Measurements from ENCODE around the gene FOXM1.

The FOXM1 gene

DNA sequence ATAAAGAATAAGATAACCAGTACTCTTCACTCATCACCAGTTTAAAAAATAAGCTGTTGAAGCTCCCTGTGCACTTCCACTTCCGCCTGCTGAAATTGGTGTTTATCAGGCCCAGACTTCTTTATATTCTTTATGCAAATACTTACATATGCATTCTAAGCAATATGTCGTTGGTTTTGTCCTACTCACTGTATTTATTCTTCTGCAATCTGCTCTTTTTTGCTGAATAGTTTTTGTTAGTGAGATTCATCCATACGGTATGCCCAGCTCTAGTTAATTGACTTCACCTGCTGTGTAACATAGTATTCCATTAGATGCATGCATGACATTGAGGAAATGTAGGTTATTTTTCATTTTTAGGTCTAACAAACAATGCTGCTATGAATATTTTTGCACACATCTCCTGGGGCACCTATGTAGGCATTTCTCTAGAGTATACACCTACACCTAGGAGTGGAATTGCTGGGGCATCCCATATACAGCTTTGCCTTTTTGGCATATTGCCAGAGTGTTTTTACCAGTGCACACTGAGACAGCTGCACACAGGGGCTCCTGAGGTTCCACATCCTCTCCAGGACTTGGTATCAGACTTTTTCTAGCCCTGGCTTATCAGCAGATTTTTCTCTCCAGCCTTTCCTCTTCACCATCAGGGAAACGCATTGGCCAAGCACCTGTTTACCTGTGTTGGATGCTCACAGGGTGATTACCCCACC, 41.1 kb downstream of the FOXM1 start:
- Histone ChIP-seq H3K4me2 (peak overlapping the region in 2 of 11 experiments; percentile 64 to 68; a peak in 4 of 22 replicates), H3K27me3 (no peaks in the 10 kb centered on the region), H3K4me1 (peaks cover 0 to 39% (median 0%) of the 10 kb centered on the region in 10 experiments; a peak in 6 of 20 replicates), H3K36me3 (peaks cover 2 to 58% (median 13%) of the 10 kb centered on the region in 11 experiments; a peak in 16 of 22 replicates), H3K4me3 (no peak overlapping the region), H3K27ac (no peak overlapping the region), H3K9me3 (replicated peaks in 1 of 11) (no peaks in the 10 kb centered on the region), H3K9ac (no peak overlapping the region), H4K20me1 (peaks cover 0 to 24% (median 0%) of the 10 kb centered on the region in 11 experiments; a peak in 4 of 22 replicates)
- TF ChIP-seq Cebpa-rat (IDR thresholded peaks at IDR 0.05), result no peak

DNA sequence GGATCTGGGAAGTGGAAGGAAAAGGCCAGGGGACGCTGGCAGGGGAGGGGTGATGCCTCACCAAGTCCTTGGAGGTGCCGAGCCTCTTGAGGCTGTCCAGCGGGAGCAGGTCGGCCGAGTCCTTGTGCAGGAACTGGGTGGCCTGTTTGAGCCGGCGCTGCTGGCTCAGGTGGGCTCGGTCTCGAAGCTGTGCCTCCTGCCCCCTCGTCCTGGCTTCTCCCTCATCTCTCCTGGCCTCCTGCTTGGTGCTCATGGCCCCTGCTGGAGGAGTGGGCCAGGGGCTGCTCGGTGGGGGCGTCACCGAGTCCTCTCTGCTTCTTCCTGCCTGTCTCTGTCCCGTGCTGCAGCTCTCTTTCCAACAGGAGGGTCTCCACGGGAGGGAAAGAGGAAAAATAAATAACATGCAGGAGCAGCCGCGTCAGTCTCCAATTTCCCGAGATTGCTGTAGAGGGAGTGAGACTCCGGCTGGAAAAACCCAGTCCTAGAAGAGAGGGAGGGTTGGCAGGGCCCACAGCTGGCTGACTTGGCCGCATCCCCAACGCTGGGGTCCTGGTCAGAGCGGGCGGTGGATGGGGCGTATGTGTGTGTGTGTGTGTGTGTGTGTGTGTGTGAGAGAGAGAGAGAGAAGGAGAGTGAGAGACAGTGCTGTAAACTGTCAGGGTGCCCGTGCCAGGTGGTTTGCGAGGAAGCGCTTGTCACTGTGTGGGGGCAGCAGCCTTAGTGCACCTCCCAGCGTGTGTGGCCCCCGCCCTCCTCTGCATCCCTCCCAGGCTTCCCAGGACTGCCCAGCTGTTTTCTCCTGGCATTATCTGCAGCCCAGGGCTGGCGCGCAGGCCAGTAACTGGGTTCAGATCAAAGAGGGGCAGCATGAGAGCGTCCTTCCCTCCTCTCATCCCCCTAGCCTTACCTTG, 42.1 kb downstream of the FOXM1 start, which contains the start of gene NRIP2:
TSS of gene NRIP2 (minus strand) at position 455 of the 911 bp plus-strand sequence. CDS start at position 403, 52 bp downstream.
- Histone ChIP-seq H3K4me1 (peaks cover 0 to 39% (median 0%) of the 10 kb centered on the region in 10 experiments; a peak in 6 of 20 replicates), H3K27ac (no peak within 1 kb of the TSS), H4K20me1 (peaks cover 0 to 24% (median 0%) of the 10 kb centered on the region in 11 experiments; a peak in 4 of 22 replicates), H3K36me3 (peaks cover 7 to 65% (median 20%) of the 10 kb centered on the region in 11 experiments; a peak in 18 of 22 replicates), H3K4me2 (peak within 1 kb of the TSS in 3 of 11 experiments; percentile 64 to 68 (median 64); a peak in 6 of 22 replicates), H3K9ac (no peak within 1 kb of the TSS), H3K9me3 (replicated peaks in 1 of 11) (no peaks in the 10 kb centered on the region), H3K4me3 (no peak within 1 kb of the TSS), H3K27me3 (no peaks in the 10 kb centered on the region)
- TF ChIP-seq Cebpa-rat (IDR thresholded peaks at IDR 0.05), result no peak

DNA sequence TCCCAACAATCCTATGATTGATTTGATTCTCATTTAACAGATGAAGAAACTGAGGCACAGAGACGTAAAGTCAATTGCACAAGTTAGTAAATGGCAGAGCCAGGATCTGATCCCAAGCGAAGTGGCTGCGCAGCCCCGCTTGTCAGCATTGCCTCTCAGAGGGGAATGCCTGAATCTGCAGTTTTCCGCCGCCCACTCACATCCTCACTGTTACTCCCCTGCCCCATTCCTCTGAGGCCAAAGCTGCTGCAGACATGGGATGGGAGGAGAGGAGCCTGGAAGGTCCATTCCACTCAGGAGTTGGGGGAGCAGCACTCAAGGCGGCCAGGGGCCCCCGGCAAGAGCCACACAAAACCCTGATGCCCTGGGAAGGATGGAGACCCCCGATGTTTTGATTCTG, 43.2 kb downstream of the FOXM1 start:
- Histone ChIP-seq H3K4me3 (no peak overlapping the region), H4K20me1 (peaks cover 0 to 24% (median 0%) of the 10 kb centered on the region in 11 experiments; a peak in 4 of 22 replicates), H3K4me2 (peak overlapping the region in 3 of 11 experiments; percentile 64 to 68 (median 64); a peak in 6 of 22 replicates), H3K27me3 (no peaks in the 10 kb centered on the region), H3K9me3 (replicated peaks in 1 of 11) (no peaks in the 10 kb centered on the region), H3K9ac (no peak overlapping the region), H3K27ac (no peak overlapping the region), H3K36me3 (peaks cover 14 to 64% (median 27%) of the 10 kb centered on the region in 11 experiments), H3K4me1 (peaks cover 0 to 39% (median 0%) of the 10 kb centered on the region in 10 experiments; a peak in 6 of 20 replicates)
- no peak for TF ChIP-seq Cebpa-rat (IDR thresholded peaks at IDR 0.05)

DNA sequence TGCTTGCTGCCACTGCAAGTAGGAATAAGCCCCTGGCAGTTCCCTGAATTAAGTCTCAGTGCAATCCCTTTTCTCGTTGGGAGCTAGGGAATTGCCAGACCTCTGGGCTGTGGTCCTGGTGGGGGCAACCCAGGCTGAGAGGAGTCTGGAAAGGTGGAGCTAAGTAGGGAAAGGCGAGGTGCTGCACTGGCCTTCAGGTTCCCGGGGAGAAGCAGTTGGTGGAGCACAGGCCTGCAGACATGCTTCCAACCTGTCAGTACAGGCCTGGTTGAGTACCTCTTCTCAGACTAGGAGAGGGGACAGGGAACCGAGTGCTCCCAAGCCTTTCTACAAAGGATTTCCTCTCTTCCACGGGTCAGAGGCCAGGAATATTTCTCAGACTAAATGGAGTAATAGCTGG, 43.6 kb downstream of the FOXM1 start:
- TF ChIP-seq Cebpa-rat (IDR thresholded peaks at IDR 0.05), result no peak
- Histone ChIP-seq H3K27me3 (no peaks in the 10 kb centered on the region), H3K9ac (no peak overlapping the region), H3K4me1 (peaks cover 0 to 39% (median 0%) of the 10 kb centered on the region in 10 experiments; a peak in 6 of 20 replicates), H3K27ac (no peak overlapping the region), H3K9me3 (replicated peaks in 1 of 11) (no peaks in the 10 kb centered on the region), H4K20me1 (peaks cover 0 to 24% (median 0%) of the 10 kb centered on the region in 11 experiments; a peak in 4 of 22 replicates), H3K4me2 (peak overlapping the region in 3 of 11 experiments; percentile 32 to 64 (median 64); a peak in 5 of 22 replicates), H3K36me3 (peaks cover 18 to 64% (median 31%) of the 10 kb centered on the region in 11 experiments), H3K4me3 (no peak overlapping the region)

DNA sequence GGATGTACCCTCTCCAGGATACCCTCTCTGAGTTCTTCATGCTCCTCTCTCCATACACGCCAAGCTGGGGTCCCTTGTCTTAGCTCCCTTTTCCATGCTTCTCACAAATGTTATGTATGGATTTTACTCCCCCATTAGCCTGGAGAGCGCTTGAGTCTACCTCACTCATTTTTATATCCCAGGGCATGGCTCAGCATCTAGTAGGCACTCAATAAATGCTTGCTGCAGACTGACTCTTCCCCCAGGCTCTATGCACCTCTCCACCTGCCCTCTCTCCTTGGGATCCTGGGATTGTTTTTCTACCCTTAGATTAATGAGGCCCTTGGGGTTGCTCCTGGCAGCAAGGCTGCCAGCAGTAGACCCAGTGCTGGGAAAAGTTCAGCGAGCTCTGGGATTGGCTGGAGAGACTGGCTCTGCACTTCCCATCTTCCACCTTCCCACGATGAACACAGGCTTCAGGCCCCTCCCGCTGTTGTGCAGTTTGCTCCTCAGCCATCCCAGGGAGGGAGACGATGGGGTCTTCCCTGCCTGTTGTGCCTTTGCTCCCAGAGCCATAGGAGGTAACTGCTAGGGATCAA, 44.3 kb downstream of the FOXM1 start:
- Histone ChIP-seq H3K4me1 (peaks cover 0 to 39% (median 0%) of the 10 kb centered on the region in 10 experiments; a peak in 6 of 20 replicates), H3K9ac (no peak overlapping the region), H4K20me1 (peaks cover 0 to 24% (median 0%) of the 10 kb centered on the region in 11 experiments; a peak in 4 of 22 replicates), H3K9me3 (replicated peaks in 1 of 11) (no peaks in the 10 kb centered on the region), H3K36me3 (peaks cover 25 to 64% (median 38%) of the 10 kb centered on the region in 11 experiments), H3K4me3 (no peak overlapping the region), H3K4me2 (no peak overlapping the region), H3K27me3 (no peaks in the 10 kb centered on the region), H3K27ac (no peak overlapping the region)
- no peak for TF ChIP-seq Cebpa-rat (IDR thresholded peaks at IDR 0.05)

DNA sequence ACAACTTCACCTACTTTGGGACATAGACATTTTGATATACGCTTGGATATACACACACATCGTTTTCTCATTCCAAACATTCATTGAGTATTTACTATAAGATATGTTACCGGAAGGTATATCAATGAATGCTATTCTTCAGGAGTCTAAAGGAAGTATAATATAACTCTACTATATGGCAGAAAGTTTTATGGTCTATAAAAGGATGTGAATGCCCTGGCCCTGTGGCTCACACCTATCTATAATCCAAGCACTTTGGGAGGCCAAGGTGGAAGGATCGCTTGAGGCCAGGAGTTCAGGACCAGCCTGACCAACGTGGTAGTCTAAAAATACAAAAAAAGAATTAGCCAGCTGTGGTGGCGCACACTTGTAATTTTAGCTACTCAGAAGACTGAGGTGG, 47.7 kb downstream of the FOXM1 start:
- peaks cover 0 to 13% (median 0%) of the 10 kb centered on the region in 10 experiments; a peak in 6 of 20 replicates for H3K4me1 ChIP-seq
- H3K9ac ChIP-seq, result no peak overlapping the region
- H3K27ac ChIP-seq, result no peak overlapping the region
- H3K4me2 ChIP-seq, result no peak overlapping the region
- H3K4me3 ChIP-seq, result no peak overlapping the region
- peaks cover 57 to 88% (median 71%) of the 10 kb centered on the region in 11 experiments for H3K36me3 ChIP-seq
- H3K27me3 ChIP-seq, result no peaks in the 10 kb centered on the region
- no peak for TF ChIP-seq Cebpa-rat (IDR thresholded peaks at IDR 0.05)
- H3K9me3 ChIP-seq (replicated peaks in 1 of 11), result no peaks in the 10 kb centered on the region
- H4K20me1 ChIP-seq, result peaks cover 0 to 16% (median 0%) of the 10 kb centered on the region in 11 experiments; a peak in 6 of 22 replicates

DNA sequence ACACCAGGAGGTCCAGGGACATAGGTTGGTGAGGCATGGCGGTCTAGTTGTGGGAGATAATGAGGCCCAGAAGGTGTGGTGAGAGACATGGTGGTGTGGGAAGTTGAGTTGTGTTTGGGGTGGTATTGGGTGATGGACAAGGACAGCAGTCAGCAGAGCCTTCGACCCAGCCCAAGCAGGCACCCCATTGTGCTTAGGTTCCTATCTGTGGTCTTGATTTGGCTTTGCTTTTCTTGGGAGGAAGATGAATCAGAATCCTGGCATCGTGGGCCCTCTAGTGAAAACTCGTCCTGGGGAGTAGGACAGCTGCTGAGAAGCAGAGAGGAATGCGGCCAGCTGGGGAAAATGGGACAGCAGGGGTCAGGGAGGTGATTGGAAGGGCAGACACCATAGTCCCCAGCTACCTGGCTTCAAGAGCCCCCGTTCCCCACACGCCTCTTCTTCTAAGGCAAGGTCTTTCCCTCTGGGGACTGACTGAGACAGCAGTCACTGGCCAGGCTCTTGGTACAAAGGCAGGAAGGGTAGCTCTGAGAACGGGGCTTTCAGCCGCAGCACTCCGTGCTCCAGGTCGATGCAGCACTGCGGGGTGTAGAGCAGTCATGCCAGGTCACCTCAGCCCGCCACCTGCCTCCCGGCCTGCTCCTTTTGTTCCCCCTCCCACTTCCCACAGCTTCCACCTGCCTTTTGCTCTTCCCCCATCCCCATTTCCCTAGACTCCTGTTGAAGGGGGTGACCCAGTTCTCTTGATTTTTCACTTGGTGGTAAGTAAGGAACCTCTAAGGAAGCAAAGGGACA, 50.1 kb downstream of the FOXM1 start:
- Histone ChIP-seq H3K36me3 (peaks cover 81 to 100% (median 95%) of the 10 kb centered on the region in 11 experiments), H3K9me3 (replicated peaks in 1 of 11) (no peaks in the 10 kb centered on the region), H3K27ac (no peak overlapping the region), H4K20me1 (peaks cover 0 to 19% (median 0%) of the 10 kb centered on the region in 11 experiments; a peak in 5 of 22 replicates), H3K4me2 (no peak overlapping the region), H3K4me3 (no peak overlapping the region), H3K9ac (no peak overlapping the region), H3K27me3 (no peaks in the 10 kb centered on the region), H3K4me1 (no peaks in the 10 kb centered on the region)
- no peak for TF ChIP-seq Cebpa-rat (IDR thresholded peaks at IDR 0.05)

DNA sequence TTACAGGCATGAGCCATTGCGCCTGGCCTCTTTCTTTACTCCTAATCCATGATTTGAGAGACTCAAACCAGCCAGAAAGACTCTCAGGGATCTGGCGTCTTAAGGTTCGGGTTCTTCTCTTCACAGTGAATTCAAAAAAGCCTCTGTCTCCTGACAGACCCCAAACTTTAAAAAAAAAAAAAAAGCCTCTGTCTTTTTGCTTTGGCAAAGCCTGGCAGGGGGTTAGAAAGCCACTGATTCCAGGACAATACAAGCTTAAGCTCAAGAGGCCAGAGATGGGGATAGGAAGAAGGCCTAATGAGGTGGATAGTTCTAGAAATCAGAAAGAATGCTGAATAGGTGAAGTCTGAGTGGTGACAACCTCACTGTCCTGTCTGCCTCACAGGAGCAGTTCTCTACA, 50.9 kb downstream of the FOXM1 start:
- H3K4me2 ChIP-seq, result no peak overlapping the region
- peaks cover 88 to 100% (median 96%) of the 10 kb centered on the region in 11 experiments for H3K36me3 ChIP-seq
- H3K4me1 ChIP-seq, result no peaks in the 10 kb centered on the region
- H3K27me3 ChIP-seq, result no peaks in the 10 kb centered on the region
- H3K9me3 ChIP-seq (replicated peaks in 1 of 11), result no peaks in the 10 kb centered on the region
- TF ChIP-seq Cebpa-rat (IDR thresholded peaks at IDR 0.05), result no peak
- H3K27ac ChIP-seq, result no peak overlapping the region
- peaks cover 0 to 20% (median 0%) of the 10 kb centered on the region in 11 experiments; a peak in 4 of 22 replicates for H4K20me1 ChIP-seq
- no peak overlapping the region for H3K9ac ChIP-seq
- no peak overlapping the region for H3K4me3 ChIP-seq

All from BLaER1 treated with 17β-estradiol and CSF1 and Interleukin-3, amounts not matched to agents 10 nM and 100 nM (cell line).